H9 (cell line): ENCODE measurements around the gene GPC1. TPM values are rescaled to one million over a fixed set of nuclear protein-coding genes. Genes with fewer than 3 reads are reported as not detected.

Experiments
- DNase-seq: peaks from one replicate; pipeline ENCODE4 v3.0.0-alpha.2; 2017
- H2AFZ ChIP-seq: one replicate; pipeline ENCODE4 v1.6.1; 2013; ENCODE audit warnings: mild to moderate bottlenecking, low read length, control low read depth, moderate library complexity
- H2AK5ac ChIP-seq: 2 replicates; pipeline ENCODE4 v1.6.1; 2013; ENCODE audit warnings: low read length, control low read depth, mixed read lengths; ENCODE audit not compliant: insufficient read length
- H2BK120ac ChIP-seq: one replicate; pipeline ENCODE4 v1.6.1; 2013; ENCODE audit warnings: low read depth, mild to moderate bottlenecking, low read length, control low read depth, inconsistent platforms; ENCODE audit not compliant: poor library complexity, severe bottlenecking
- H2BK12ac ChIP-seq: 2 replicates; pipeline ENCODE4 v1.6.1; 2013; ENCODE audit warnings: low read length, control low read depth, mixed read lengths, low read depth; ENCODE audit not compliant: insufficient read length
- H2BK15ac ChIP-seq: 2 replicates; pipeline ENCODE4 v1.6.1; 2013; ENCODE audit warnings: low read depth, low read length, control low read depth
- H2BK20ac ChIP-seq: one replicate; pipeline ENCODE4 v1.6.1; 2013; ENCODE audit warnings: low read depth, mild to moderate bottlenecking, low read length, control low read depth, inconsistent platforms; ENCODE audit not compliant: poor library complexity, severe bottlenecking
- H2BK5ac ChIP-seq: 2 replicates; pipeline ENCODE4 v1.6.1; 2013; ENCODE audit warnings: low read length, control low read depth, mixed read lengths; ENCODE audit not compliant: insufficient read length
- H3K14ac ChIP-seq: 2 replicates; pipeline ENCODE4 v1.6.1; 2013; ENCODE audit warnings: low read length, control low read depth; ENCODE audit not compliant: insufficient read depth
- H3K18ac ChIP-seq: 2 replicates; pipeline ENCODE4 v1.6.1; 2013; ENCODE audit warnings: low read depth, mild to moderate bottlenecking, mixed read lengths, low read length, control low read depth; ENCODE audit not compliant: insufficient read length
- H3K23ac ChIP-seq: 2 replicates; pipeline ENCODE4 v1.6.1; 2013; ENCODE audit warnings: low read length, control low read depth, mixed read lengths, low read depth; ENCODE audit not compliant: insufficient read length
- H3K23me2 ChIP-seq: 2 replicates; pipeline ENCODE4 v1.6.1; 2013; ENCODE audit warnings: low read depth, mild to moderate bottlenecking, mixed read lengths, low read length, control low read depth; ENCODE audit not compliant: insufficient read length, poor library complexity, severe bottlenecking
- H3K27ac ChIP-seq: 2 replicates; pipeline ENCODE4 v1.5.1; 2013; ENCODE audit warnings: low read length, control low read depth, mixed read lengths, low read depth; ENCODE audit not compliant: insufficient read length
- H3K27me3 ChIP-seq: 2 replicates; pipeline ENCODE4 v1.6.1; 2013; ENCODE audit warnings: low read length, control low read depth, inconsistent platforms; ENCODE audit not compliant: insufficient read depth
- H3K4ac ChIP-seq: 2 replicates; pipeline ENCODE4 v1.6.1; 2013; ENCODE audit warnings: low read depth, mild to moderate bottlenecking, control low read depth, inconsistent platforms, low read length, moderate library complexity
- H3K4me1 ChIP-seq: 2 replicates; pipeline ENCODE4 v1.6.1; 2013; ENCODE audit warnings: low read length, control low read depth, inconsistent platforms; ENCODE audit not compliant: insufficient read depth
- H3K4me2 ChIP-seq: 2 replicates; pipeline ENCODE4 v1.6.1; 2013; ENCODE audit warnings: low read length, control low read depth, mixed read lengths; ENCODE audit not compliant: insufficient read length, insufficient read depth
- H3K56ac ChIP-seq: 2 replicates; pipeline ENCODE4 v1.6.1; 2013; ENCODE audit warnings: low read depth, mild to moderate bottlenecking, mixed read lengths, low read length, control low read depth; ENCODE audit not compliant: insufficient read length
- H3K79me1 ChIP-seq: 2 replicates; pipeline ENCODE4 v1.6.1; 2013; ENCODE audit warnings: low read depth, mild to moderate bottlenecking, moderate library complexity, low read length, control low read depth, inconsistent platforms; ENCODE audit not compliant: insufficient read depth, poor library complexity, severe bottlenecking
- H3K79me2 ChIP-seq: 2 replicates; pipeline ENCODE4 v1.6.1; 2013; ENCODE audit warnings: low read length, control low read depth, inconsistent platforms; ENCODE audit not compliant: insufficient read depth
- H3K9ac ChIP-seq: 2 replicates; pipeline ENCODE4 v1.6.1; 2013; ENCODE audit warnings: low read length, control low read depth, mixed read lengths; ENCODE audit not compliant: insufficient read length; ENCODE audit errors: extremely low read depth
- H3K9me3 ChIP-seq: one replicate; pipeline ENCODE4 v1.6.1; 2013; ENCODE audit warnings: low read depth, low read length, inconsistent platforms; ENCODE audit not compliant: control insufficient read depth
- H3T11ph ChIP-seq: one replicate; pipeline ENCODE4 v1.6.1; 2013; ENCODE audit warnings: mild to moderate bottlenecking, low read length, control low read depth, inconsistent platforms
- H4K20me1 ChIP-seq: one replicate; pipeline ENCODE4 v1.6.1; 2013; ENCODE audit not compliant: control insufficient read depth, insufficient read length, insufficient read depth
- H4K5ac ChIP-seq: 2 replicates; pipeline ENCODE4 v1.6.1; 2013; ENCODE audit warnings: low read depth, mild to moderate bottlenecking, mixed read lengths, low read length, control low read depth; ENCODE audit not compliant: insufficient read length
- H4K8ac ChIP-seq: replicated peaks from 2 replicates; pipeline ENCODE4 v1.6.1; 2013; ENCODE audit warnings: low read length, control low read depth, mixed read lengths, low read depth; ENCODE audit not compliant: insufficient read length
- H4K91ac ChIP-seq: 2 replicates; pipeline ENCODE4 v1.6.1; 2013; ENCODE audit warnings: low read depth, mild to moderate bottlenecking, moderate library complexity, mixed read lengths, low read length, control low read depth; ENCODE audit not compliant: insufficient read length
- H3K27ac Mint-ChIP-seq, 3 experiments: 2 replicates in 2 of 3; 3 replicates in 1 of 3; pipeline ENCODE4 v1.8.0; 2020 to 2021; ENCODE audit warnings: mixed read lengths in 3 of 3, mild to moderate bottlenecking in 1 of 3, moderate library complexity in 1 of 3
- H3K27me3 Mint-ChIP-seq: 2 replicates; pipeline ENCODE4 v1.8.0; 2021; ENCODE audit warnings: low read depth, mild to moderate bottlenecking, moderate library complexity, mixed read lengths
- H3K36me3 Mint-ChIP-seq, 3 experiments: 2 replicates in 2 of 3; 3 replicates in 1 of 3; pipeline ENCODE4 v1.8.0; 2020 to 2021; ENCODE audit warnings: low read depth in 3 of 3, mixed read lengths in 3 of 3; ENCODE audit not compliant: insufficient read depth in 1 of 3
- H3K4me1 Mint-ChIP-seq, 2 experiments: 2 replicates each; pipeline ENCODE4 v1.8.0; 2020; ENCODE audit warnings: mixed read lengths in 2 of 2
- H3K4me3 Mint-ChIP-seq, 2 experiments: 2 replicates in 1 of 2; 3 replicates in 1 of 2; pipeline ENCODE4 v1.8.0; 2020 to 2021; ENCODE audit warnings: mild to moderate bottlenecking in 2 of 2, mixed read lengths in 2 of 2, moderate library complexity in 1 of 2
- H3K9me3 Mint-ChIP-seq, 2 experiments: 2 replicates in 1 of 2; 3 replicates in 1 of 2; pipeline ENCODE4 v1.8.0; 2020; ENCODE audit warnings: mild to moderate bottlenecking in 2 of 2, mixed read lengths in 2 of 2, moderate library complexity in 1 of 2
- WGBS: extraction: QIAGEN DNeasy Blood & Tissue Kit; methylation state at CpG from one replicate; pipeline ENCODE4 v1.1.7; 2013; ENCODE audit warnings: missing lambda C conversion rate, low lambda C conversion rate, mixed read lengths; ENCODE audit not compliant: insufficient read length; ENCODE audit errors: extremely low coverage; 5-methylcytosine and 5-hydroxymethylcytosine counted together
- total RNA-seq: library from RNA; stranded (reverse); gene quantifications from 2 replicates; pipeline ENCODE4 v1.2.1, GENCODE V29; 2021
- TF ChIP-seq, protein P1 (sequence below): fragments of 200-600 bp; sonication (generic); conservative IDR thresholded peaks from 3 replicates; pipeline ENCODE4 v1.8.0; 2021; ENCODE audit warnings: antibody characterized with exemption, mild to moderate bottlenecking

GPC1 gene
- total RNA-seq, 1 experiment from 2014 or later = 39.4 TPM

DNA sequence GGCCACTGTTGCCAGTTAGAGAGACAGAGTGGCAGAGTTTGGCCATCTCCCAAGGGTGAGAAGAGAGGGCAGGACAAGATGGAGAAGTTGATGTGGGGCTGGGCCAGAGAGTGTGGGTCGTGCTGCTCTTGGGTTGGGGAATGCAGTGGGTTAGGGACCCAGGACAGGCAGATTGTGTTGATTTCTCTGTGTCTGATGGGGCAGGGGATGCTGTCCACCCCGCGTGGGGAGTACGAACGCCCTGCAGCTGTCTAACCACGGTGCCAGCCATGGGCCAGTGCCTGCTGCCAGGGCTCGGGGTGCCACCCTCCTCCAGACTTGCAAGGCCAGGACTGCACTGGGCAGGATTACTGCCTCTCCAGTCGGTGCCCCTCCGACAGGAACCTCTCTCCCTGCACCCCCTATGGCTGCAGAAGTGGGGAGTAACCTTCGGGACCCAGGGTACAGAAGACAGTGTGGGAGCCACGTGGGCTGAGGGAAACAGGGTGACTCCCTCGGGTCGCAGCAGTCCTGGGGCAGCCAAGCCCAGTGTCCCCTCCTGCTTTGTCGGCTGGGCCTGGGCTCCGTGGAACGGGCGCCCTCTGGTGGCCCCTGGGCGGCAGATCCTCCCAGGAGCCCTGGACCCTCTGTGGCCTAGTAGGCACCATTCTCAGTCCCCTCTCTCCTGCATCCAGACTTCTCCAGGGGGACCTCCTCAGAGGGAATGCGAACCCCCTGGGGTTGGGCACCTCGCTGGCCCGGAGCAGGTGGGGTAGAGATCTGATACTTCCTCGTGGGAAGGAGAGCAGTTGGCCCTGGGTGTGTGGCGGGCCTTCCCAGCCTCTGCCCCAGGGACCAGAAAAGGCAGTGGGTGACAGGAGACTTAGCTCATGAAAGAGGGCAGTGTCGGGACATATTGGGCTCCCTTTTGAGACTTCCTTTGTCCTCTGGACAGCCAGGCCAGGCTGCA, 2.7 kb downstream of the GPC1 start:
- Histone ChIP-seq H3K79me1 (no peaks in the 10 kb centered on the region), H3K79me2 (no peaks in the 10 kb centered on the region; the same call in 1 of the 2 replicates), H3K27me3 (peaks cover 13% of the 10 kb centered on the region; the same call in 1 of the 2 replicates), H2BK20ac (no peak overlapping the region), H2BK120ac (no peak overlapping the region), H3K4me2 (no peak overlapping the region), H2BK5ac (no peak overlapping the region), H3K4ac (no peak overlapping the region), H3K4me1 (no peaks in the 10 kb centered on the region; the same call in 1 of the 2 replicates), H3K9ac (no peak overlapping the region), H3T11ph (no peak overlapping the region), H3K18ac (no peak overlapping the region), H3K27ac (no peak overlapping the region), H2AK5ac (no peak overlapping the region), H4K20me1 (no peaks in the 10 kb centered on the region), H3K9me3 (no peaks in the 10 kb centered on the region), H3K23ac (no peak overlapping the region), H3K14ac (no peak overlapping the region), H4K5ac (no peak overlapping the region), H2BK12ac (no peak overlapping the region), H4K91ac (no peak overlapping the region), H2AFZ (no peak overlapping the region), H3K23me2 (peaks cover 8% of the 10 kb centered on the region), H2BK15ac (no peak overlapping the region), H3K56ac (no peak overlapping the region), H4K8ac (no peak overlapping the region)
- peak; percentile 75 for DNase-seq
- Mint-ChIP-seq H3K9me3 (no peaks in the 10 kb centered on the region), H3K27me3 (peaks cover 36% of the 10 kb centered on the region), H3K4me1 (peaks cover 11 to 15% of the 10 kb centered on the region in 2 experiments), H3K36me3 (peaks cover 0 to 2% (median 0%) of the 10 kb centered on the region in 3 experiments; a peak in 1 of 7 replicates), H3K27ac (no peak overlapping the region), H3K4me3 (peak overlapping the region; percentile 41 to 53; a peak in 4 of 5 replicates)
- WGBS = no CpG with 5 or more reads among the region's 24 CpGs
- TF ChIP-seq, protein P1, sequence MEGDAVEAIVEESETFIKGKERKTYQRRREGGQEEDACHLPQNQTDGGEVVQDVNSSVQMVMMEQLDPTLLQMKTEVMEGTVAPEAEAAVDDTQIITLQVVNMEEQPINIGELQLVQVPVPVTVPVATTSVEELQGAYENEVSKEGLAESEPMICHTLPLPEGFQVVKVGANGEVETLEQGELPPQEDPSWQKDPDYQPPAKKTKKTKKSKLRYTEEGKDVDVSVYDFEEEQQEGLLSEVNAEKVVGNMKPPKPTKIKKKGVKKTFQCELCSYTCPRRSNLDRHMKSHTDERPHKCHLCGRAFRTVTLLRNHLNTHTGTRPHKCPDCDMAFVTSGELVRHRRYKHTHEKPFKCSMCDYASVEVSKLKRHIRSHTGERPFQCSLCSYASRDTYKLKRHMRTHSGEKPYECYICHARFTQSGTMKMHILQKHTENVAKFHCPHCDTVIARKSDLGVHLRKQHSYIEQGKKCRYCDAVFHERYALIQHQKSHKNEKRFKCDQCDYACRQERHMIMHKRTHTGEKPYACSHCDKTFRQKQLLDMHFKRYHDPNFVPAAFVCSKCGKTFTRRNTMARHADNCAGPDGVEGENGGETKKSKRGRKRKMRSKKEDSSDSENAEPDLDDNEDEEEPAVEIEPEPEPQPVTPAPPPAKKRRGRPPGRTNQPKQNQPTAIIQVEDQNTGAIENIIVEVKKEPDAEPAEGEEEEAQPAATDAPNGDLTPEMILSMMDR = peak; percentile 96
